ENCODE data around the gene KLF18. TPM values are rescaled to one million over a fixed set of nuclear protein-coding genes. Genes with fewer than 3 reads are reported as not detected.
"Not testable (repeated sequence)": the region's sequence is repeated elsewhere in the genome, so short reads cannot be mapped to it uniquely, and the experiment has no call there.

KLF18 gene
- not detected for polyA plus RNA-seq (ENCODE audit: insufficient read length in 4 of 4)

- no peak for DNase-seq (ENCODE audit: low read depth in 4 of 4, low spot score in 3 of 4)
Observed at GRCh38 chr1:44141531-44141930, at the start of gene KLF18. TSS of gene KLF18 (minus strand) at chr1:44141631. CDS start at chr1:44141631, 0 bp downstream.

DNA sequence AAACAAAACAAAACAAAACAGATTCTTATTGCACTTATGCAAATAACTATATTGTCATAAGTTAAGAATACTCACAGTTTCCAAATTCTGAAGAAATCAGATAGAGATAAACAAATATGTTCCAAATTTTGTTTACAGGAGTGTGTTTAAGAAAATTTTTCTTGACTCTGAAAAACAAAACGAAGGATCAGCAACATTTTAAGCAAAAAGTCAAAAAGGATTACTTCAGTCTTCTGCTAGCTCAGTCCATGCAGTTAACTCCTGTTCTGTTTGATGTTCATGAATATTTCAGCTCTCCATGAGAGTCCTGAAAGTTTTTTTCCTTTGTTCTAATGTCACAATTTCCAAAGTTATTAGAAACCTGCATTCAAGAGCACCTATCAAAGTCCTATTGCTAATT is 33.2 kb upstream of the KLF18 start:
- no peak for DNase-seq (ENCODE audit: low read depth in 4 of 4, low spot score in 3 of 4)

DNA sequence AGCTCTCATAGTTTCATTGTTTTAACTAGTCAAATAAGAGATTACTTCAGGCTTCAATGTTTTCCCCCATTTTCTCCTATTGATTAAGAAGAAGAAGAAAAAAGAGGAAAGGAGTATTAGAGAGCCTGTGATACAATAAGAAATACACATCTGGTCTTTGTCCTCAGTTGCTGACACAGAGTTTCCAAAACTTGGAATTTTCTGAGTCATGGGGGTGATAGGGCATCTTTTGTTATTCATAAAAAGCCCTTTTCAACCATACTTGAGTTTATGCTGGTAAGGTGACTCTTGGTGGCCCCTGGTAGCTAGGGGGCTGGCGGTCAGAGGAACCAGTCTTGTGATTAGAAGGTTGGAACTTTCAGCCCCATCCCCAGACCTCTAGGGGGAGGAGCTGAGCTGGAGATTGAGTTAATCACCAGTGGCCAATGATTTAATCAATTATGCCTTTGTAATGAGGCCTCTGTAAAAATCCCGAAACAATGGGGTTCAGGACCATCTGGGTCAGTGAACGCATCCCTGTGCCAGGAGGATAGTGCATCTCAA is 28.9 kb upstream of the KLF18 start:
- DNase-seq (ENCODE audit: low read depth in 4 of 4, low spot score in 3 of 4) = no peak

DNA sequence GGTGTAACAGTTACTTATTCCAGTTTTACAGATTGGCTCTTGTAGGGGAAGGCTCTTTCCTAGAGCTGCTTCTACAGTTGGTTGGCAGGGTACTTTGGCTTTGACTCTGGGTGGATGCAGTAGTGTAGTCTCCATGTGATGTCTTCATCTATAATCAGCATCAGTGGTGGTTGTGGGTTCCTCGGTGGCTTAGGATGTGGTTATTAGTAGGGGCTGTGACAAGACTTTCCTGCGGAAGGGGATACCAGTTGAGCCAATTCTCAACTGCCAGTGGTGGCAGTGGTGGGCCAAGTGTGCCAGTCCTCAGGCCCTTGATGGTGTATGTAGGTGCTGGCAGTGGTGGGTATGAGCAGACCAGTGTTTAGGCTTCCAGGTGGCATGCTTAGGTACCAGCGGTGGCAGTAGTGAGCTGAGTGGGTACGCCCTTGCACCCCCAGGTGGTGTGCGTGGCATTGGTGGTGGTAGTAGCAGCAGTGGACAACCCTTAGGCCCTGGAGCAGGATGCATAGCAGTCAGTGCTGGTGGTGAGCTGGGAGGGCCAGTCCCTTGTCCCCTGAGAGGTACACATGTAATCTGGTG is 27.2 kb upstream of the KLF18 start:
- DNase-seq (ENCODE audit: low read depth in 4 of 4, low spot score in 3 of 4) = no peak

GRCh38 chr1:44161546-44161945 is 20.1 kb upstream of the KLF18 start:
- no peak for DNase-seq (ENCODE audit: low read depth in 4 of 4, low spot score in 3 of 4)

DNA sequence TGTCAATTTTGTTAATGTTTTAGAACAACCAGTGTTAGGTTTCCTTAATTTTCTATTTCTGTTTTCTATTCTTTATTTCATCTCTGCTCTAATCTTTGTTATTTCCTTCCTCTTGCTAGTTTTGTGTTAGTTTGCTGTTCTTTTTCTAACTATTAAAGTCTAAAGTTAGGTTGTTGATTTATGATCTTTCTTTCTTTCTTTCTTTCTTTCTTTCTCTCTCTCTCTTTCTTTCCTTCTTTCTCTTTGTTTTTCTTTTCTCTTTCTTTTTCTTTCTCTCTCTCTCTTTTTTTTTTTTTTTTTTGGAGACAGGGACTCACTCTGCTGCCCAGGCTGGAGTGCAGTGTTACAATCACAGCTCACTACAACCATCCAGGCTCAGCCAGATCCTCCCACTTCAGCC is 17.4 kb upstream of the KLF18 start:
- no peak for DNase-seq (ENCODE audit: low read depth in 4 of 4, low spot score in 3 of 4)

GRCh38 chr1:44157903-44158302 is 16.5 kb upstream of the KLF18 start:
- DNase-seq (ENCODE audit: low read depth in 4 of 4, low spot score in 3 of 4) = no peak

GRCh38 chr1:44154049-44154448 is 12.6 kb upstream of the KLF18 start:
- no peak for DNase-seq (ENCODE audit: low read depth in 4 of 4, low spot score in 3 of 4)

DNA sequence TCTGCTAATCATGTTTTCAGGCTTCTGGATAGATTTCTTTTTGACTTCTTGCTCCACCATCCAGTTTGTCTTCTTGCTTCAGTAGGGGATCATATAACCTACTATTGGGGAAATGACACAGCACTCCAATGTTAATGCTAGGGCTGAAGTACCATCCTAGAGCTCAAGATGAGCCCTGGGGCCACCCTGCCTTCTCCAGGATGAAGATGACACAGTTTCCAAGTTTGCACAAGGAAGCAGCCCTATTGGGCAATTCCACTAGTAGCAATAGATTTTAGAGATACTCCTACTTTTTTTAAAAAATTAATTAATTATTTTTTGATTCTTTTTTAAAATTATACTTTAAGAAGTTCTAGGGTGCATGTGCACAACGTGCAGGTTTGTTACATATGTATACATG is 11.3 kb upstream of the KLF18 start:
- DNase-seq (ENCODE audit: low read depth in 4 of 4, low spot score in 3 of 4) = no peak

GRCh38 chr1:44151808-44152207 is 10.4 kb upstream of the KLF18 start:
- no peak for DNase-seq (ENCODE audit: low read depth in 4 of 4, low spot score in 3 of 4)

DNA sequence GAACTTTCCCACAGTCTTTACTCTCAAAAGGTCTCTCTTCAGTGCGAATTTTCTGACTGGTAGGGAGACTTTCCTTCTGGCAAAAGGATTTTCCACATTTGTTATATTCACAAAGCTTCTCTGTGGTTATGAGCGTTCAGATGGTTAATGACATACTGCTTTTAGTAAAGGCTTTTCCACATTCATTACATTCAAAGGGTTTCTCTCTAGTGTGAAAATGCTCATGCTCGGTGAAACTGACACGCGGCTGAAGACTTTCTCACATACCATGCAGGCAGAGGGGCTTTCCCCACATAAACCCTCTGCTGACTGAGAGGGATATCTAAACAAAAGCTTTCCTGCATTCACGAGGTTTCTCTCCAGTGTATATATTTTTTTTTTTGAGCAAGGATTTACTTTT is 9.9 kb upstream of the KLF18 start:
- no peak for DNase-seq (ENCODE audit: low read depth in 4 of 4, low spot score in 3 of 4)

DNA sequence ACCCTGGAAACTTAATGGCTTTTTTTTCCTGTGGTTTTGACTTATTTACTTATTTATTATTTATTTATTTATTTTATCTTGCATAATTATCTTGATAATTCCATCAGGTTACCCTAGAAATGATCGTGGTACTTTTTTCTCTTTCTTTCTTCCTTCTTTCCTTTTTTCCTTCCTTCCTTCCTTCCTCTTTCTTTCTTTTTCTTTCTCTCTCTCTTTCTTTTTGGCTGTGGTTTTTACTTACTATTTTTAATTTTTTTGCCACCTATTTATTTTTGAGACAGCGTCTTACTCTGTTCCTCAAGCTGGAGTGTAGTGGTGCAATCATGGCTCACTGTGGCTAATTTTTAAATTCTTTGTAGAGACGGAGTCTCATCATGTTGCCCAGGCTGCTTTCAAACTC is 6.2 kb upstream of the KLF18 start:
- DNase-seq (ENCODE audit: low read depth in 4 of 4, low spot score in 3 of 4) = no peak

- no peak for DNase-seq (ENCODE audit: low read depth in 4 of 4, low spot score in 3 of 4)
Observed at GRCh38 chr1:44146536-44147361, 5.3 kb upstream of the KLF18 start.

- DNase-seq (ENCODE audit: low read depth in 4 of 4, low spot score in 3 of 4) = no peak
Observed at GRCh38 chr1:44144962-44145756, 3.7 kb upstream of the KLF18 start.

DNA sequence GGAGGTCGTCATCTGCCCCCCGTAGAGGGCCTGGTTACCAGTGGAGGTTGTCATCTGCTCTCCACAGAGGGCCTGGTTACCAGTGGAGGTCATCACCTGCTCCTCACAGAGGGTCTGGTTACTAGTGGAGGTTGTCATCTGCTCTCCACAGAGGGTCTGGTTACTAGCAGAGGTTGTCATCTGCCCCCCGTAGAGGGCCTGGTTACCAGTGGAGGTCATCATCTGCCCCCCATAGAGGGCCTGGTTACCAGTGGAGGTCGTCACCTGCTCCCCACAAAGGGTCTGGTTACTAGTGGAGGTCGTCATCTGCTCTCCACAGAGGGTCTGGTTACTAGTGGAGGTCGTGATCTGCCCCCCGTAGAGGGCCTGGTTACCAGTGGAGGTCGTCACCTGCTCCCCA is 1.9 kb downstream of the KLF18 start:
- DNase-seq (ENCODE audit: low read depth in 4 of 4, low spot score in 3 of 4) = not testable (repeated sequence)

DNA sequence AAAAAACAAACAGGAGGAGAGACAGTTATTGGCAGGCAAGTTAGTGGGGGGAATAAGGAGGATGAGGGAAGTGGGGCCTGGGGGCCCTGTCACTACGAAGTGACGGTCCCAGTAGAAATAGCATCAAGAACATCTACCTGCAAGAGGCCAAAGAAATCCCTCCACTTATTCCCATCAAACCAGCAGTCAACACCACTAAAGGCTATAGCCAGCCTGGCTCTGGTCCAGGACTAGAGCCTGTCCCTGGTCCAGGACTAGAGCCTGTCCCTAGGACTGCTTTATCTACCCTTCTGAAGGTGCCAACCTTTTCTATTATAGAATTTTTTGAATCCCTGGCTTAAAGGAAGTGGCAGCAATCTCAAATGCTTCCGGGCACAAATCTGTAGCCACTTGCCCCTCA is 3.2 kb downstream of the KLF18 start:
- DNase-seq (ENCODE audit: low read depth in 4 of 4, low spot score in 3 of 4) = no peak

DNA sequence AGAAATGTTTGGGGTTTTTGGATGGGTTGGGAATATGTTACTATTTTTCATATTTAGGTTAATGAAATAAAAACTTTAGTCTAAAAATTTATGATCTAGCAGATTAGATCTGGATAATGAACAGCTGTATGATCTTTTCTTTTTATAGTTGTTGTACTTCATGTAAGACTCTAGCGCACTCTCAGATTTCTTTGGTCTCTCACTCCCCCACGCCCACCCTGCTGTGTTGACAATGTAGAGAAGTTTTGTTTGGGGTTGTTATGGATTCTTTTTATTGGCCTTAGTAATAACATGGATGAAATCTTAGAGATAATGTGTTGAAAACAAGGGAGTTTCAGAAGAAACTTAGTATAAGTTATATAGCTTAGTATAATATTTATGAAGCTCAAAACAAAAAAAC is 5.5 kb downstream of the KLF18 start:
- DNase-seq (ENCODE audit: low read depth in 4 of 4, low spot score in 3 of 4) = peak; percentile 17 to 58 (median 34)

GRCh38 chr1:44134071-44134920 is 7.1 kb downstream of the KLF18 start:
- DNase-seq (ENCODE audit: low read depth in 4 of 4, low spot score in 3 of 4) = no peak

DNA sequence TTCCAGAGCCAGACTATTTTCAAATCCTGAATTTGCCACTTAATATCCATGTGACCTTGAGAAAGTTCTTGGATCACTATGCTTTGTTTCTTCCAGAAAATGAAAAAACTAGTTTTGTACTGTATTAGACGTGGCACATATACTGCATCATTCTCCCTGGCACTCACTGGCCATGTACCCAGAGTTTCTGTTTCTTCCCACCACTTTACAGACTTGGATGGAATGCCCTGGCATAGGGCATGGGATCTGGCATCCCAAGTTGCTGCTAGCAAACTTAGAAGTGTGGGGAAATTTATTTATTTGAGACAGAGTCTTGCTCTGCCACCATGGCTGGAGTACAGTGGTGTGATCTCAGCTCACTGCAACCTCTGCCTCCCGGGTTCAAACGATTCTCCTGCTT is 10.0 kb downstream of the KLF18 start:
- no peak for DNase-seq (ENCODE audit: low read depth in 4 of 4, low spot score in 3 of 4)
